ENCODE results near the gene DRAM1.

GRCh38 chr12:101862245-101862644 lies 15.1 kb upstream of the DRAM1 start:
- TF ChIP-seq ZNF335 (tag by site-specific recombination; conservative IDR thresholded peaks at IDR 0.05) (no peak), ZNF433 (tag by site-specific recombination; IDR thresholded peaks at IDR 0.05; ENCODE audit: low read depth) (no peak), SCRT2 (tag by site-specific recombination; IDR thresholded peaks at IDR 0.05) (no peak), CTCF (tag by site-specific recombination; IDR thresholded peaks at IDR 0.05) (no peak), PBX3 (CRISPR knock-in tag; IDR thresholded peaks at IDR 0.05) (no peak), TRIM28 (IDR thresholded peaks at IDR 0.05; ENCODE audit: borderline replicate concordance, low read length) (no peak), KLF1 (tag by site-specific recombination; IDR thresholded peaks at IDR 0.05) (no peak), SETDB1 (IDR thresholded peaks at IDR 0.05; ENCODE audit: insufficient read length, low read length) (no peak), PATZ1 (tag by site-specific recombination; IDR thresholded peaks at IDR 0.05) (no peak), ZNF341 (tag by site-specific recombination; IDR thresholded peaks at IDR 0.05; ENCODE audit: low read depth) (no peak)

Data from HEK293 (cell line).